ENCODE data around the gene ZNF200.

ZNF200 gene

GRCh38 chr16:3175157-3176093 lies 59.5 kb downstream of the ZNF200 start:
- no peak for DNase-seq (ENCODE audit: low read depth)

- no peak for DNase-seq (ENCODE audit: low read depth)
Measured at GRCh38 chr16:3174618-3175148, 60.3 kb downstream of the ZNF200 start.

DNA sequence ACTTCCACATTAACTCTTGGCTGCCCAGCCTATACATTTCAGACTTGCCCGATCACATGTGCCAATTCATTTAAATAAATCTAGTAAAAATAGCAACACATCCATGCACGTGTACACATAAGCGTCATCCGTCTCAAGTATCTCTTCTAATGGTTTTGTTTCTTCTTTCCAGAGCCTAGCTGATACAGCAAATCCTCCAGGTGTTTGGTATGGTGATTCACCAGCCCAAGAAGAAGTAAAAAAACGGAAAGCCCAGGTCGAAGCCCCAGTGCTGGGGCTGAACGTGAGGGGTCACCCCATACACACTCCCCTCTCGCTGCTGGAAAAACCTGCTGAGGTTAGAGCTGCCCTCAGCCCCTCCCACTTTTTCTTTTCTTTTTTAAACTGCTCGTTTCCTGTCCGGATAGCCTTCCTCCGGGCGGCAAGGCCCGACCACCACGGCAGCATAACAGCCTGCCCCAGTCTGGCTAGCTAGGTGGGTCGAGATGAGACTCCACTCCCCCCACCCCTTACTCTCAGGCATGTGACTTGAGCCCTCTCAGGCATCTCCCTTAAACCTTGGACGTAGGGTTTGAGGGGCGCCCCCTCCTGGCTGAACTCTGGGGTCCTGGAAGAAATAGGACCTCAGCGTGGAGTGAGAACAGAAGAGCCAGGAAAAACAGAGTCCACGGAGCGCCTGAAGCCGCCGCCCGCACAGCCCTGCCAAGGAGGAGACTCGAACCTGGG lies 60.9 kb downstream of the ZNF200 start:
- no peak for DNase-seq (ENCODE audit: low read depth)

Measured in T follicular helper cell (primary cell).